HepG2 (cell line): ENCODE data around the gene SAMD10. TPM values are rescaled to one million over a fixed set of nuclear protein-coding genes. Genes with fewer than 3 reads are reported as not detected.

ENCODE experiments used
- AGO1 ChIP-seq: fragments of 200-400 bp; formaldehyde crosslinking; IDR thresholded peaks from 2 replicates; pipeline ENCODE4 v1.6.1; 2017; ENCODE audit warnings: mild to moderate bottlenecking, low read depth, low read length, moderate library complexity; ENCODE audit not compliant: poor library complexity, severe bottlenecking
- CENPT ChIP-seq: sonication (generic); formaldehyde crosslinking; IDR thresholded peaks from 2 replicates; pipeline ENCODE4 v1.8.0; 2022; ENCODE audit warnings: low read depth, mild to moderate bottlenecking, moderate library complexity, missing genetic modification reagents
- FOXA1 ChIP-seq, 2 experiments: fragments of 450-650 bp in 1 of 2; sonication (generic) in 1 of 2; formaldehyde crosslinking in 1 of 2; IDR thresholded peaks; 2 replicates each; pipeline versions ENCODE4 v1.4.0 to v1.6.1; 2016 to 2020; ENCODE audit warnings: missing genetic modification reagents in 1 of 2
- GATAD1 ChIP-seq: IDR thresholded peaks from 2 replicates; pipeline ENCODE4 v1.6.1; 2016; ENCODE audit warnings: missing genetic modification reagents, missing compliant biosample characterization
- NFE2 ChIP-seq: sonication (generic); formaldehyde crosslinking; IDR thresholded peaks from 2 replicates; pipeline ENCODE4 v1.4.0; 2020; ENCODE audit warnings: missing genetic modification reagents
- TBX2 ChIP-seq: sonication (generic); formaldehyde crosslinking; IDR thresholded peaks from 2 replicates; pipeline ENCODE4 v1.5.0; 2020; ENCODE audit warnings: missing genetic modification reagents, mild to moderate bottlenecking, borderline replicate concordance
- ZNF142 ChIP-seq: sonication (generic); formaldehyde crosslinking; IDR thresholded peaks from 2 replicates; pipeline ENCODE4 v1.4.0; 2020; ENCODE audit warnings: missing genetic modification reagents
- ZNF281 ChIP-seq: sonication (generic); formaldehyde crosslinking; IDR thresholded peaks from 2 replicates; pipeline ENCODE4 v1.4.0; 2020; ENCODE audit warnings: missing genetic modification reagents, borderline replicate concordance
- ZNF407 ChIP-seq: sonication (generic); formaldehyde crosslinking; IDR thresholded peaks from one replicate; pipeline ENCODE4 v1.5.1; 2020; ENCODE audit warnings: mild to moderate bottlenecking, missing genetic modification reagents; ENCODE audit errors: not compliant biosample characterization
- ZNF510 ChIP-seq: sonication (generic); formaldehyde crosslinking; IDR thresholded peaks from 2 replicates; pipeline ENCODE4 v1.4.0; 2020; ENCODE audit warnings: low read depth, mild to moderate bottlenecking, missing genetic modification reagents
- polyA plus RNA-seq, 8 experiments: library from polyadenylated mRNA; depleted of rRNA in 3 of 8; stranded (reverse) in 7 of 8; unstranded in 1 of 8; fragments of >200 nt; fragmentation: Illumina TruSeq in 4 of 8; extraction: Trizol in 4 of 8; gene quantifications; 2 replicates each; pipeline versions ENCODE4 v1.2.1 to v1.2.3, GENCODE V29; 2011 to 2016; ENCODE audit warnings: low read depth in 4 of 8, missing spikeins in 1 of 8, mixed read lengths in 1 of 8; ENCODE audit not compliant: insufficient read depth in 1 of 8
- total RNA-seq, 5 experiments: library from RNA; depleted of rRNA; stranded (reverse); fragments of >200 nt; fragmentation: Illumina TruSeq; extraction: Trizol; gene quantifications; 2 replicates each; pipeline ENCODE4 v1.2.3, GENCODE V29; 2016; ENCODE audit warnings: low read depth in 1 of 5

SAMD10 gene
- total and polyA plus RNA-seq, 2 of the 13 experiments (the other 11 are each of a cell fraction or from before 2014, with no cell fraction given), result 6.1 to 11.0 TPM

GRCh38 chr20:63977739-63978276 is 1.6 kb downstream of the SAMD10 start (continued):
- TF ChIP-seq ZNF407 (CRISPR knock-in tag) (peak; percentile 30), ZNF281 (peak; percentile 71; the same call in 1 of the 2 replicates), ZNF142 (CRISPR knock-in tag) (peak; percentile 28; the same call in 1 of the 2 replicates), CENPT (CRISPR knock-in tag) (no peak), NFE2 (CRISPR knock-in tag) (0 out of 2 replicates have a peak, but pooled peaks have one; percentile 12), TBX2 (CRISPR knock-in tag) (peak; percentile 75; the same call in 1 of the 2 replicates), FOXA1 (IDR thresholded peaks at IDR 0.05) (no peak), FOXA1 (CRISPR knock-in tag; IDR thresholded peaks at IDR 0.05) (peak; percentile 77), ZNF510 (0 out of 2 replicates have a peak, but pooled peaks have one; percentile 76), GATAD1 (CRISPR knock-in tag) (peak; percentile 80), AGO1 (peak; percentile 94)
